DOHH2 (cell line): ENCODE results near the gene NAALAD2.

ENCODE experiments used
- H3F3A ChIP-seq: fragments of 200-600 bp; sonication (generic), shearing (Covaris generic); 2 replicates; pipeline ENCODE4 v1.6.0; 2016; ENCODE audit warnings: antibody characterized with exemption, mild to moderate bottlenecking; ENCODE audit not compliant: control insufficient read depth, insufficient read depth
- H3K27ac ChIP-seq: fragments of 200-600 bp; sonication (generic); 2 replicates; pipeline ENCODE4 v1.5.1; 2014; ENCODE audit warnings: low read depth, mild to moderate bottlenecking, low read length, moderate library complexity
- H3K27me3 ChIP-seq: fragments of 200-600 bp; sonication (generic); 2 replicates; pipeline ENCODE4 v1.6.1; 2014; ENCODE audit warnings: mild to moderate bottlenecking, low read length, mixed read lengths; ENCODE audit not compliant: control insufficient read depth
- H3K36me3 ChIP-seq: fragments of 200-600 bp; sonication (generic); 2 replicates; pipeline ENCODE4 v1.6.1; 2014; ENCODE audit warnings: mild to moderate bottlenecking, low read length, moderate library complexity, mixed read lengths; ENCODE audit not compliant: control insufficient read depth
- H3K4me1 ChIP-seq: fragments of 200-600 bp; sonication (generic); 2 replicates; pipeline ENCODE4 v1.6.1; 2014; ENCODE audit warnings: mild to moderate bottlenecking, low read length, mixed read lengths; ENCODE audit not compliant: control insufficient read depth
- H3K4me2 ChIP-seq: fragments of 200-600 bp; sonication (generic); 2 replicates; pipeline ENCODE4 v1.6.0; 2014; ENCODE audit warnings: mild to moderate bottlenecking, low read length, moderate library complexity
- H3K4me3 ChIP-seq: fragments of 200-600 bp; sonication (generic); 2 replicates; pipeline ENCODE4 v1.5.1; 2014; ENCODE audit warnings: mild to moderate bottlenecking, low read length, mixed read lengths
- H3K79me2 ChIP-seq: fragments of 200-600 bp; sonication (generic); 2 replicates; pipeline ENCODE4 v1.6.1; 2014; ENCODE audit warnings: mild to moderate bottlenecking, low read length, mixed read lengths; ENCODE audit not compliant: control insufficient read depth
- H3K9me2 ChIP-seq: fragments of 200-600 bp; sonication (generic); replicated peaks from 2 replicates; pipeline ENCODE4 v1.6.1; 2014; ENCODE audit warnings: mild to moderate bottlenecking, low read length, mixed read lengths; ENCODE audit not compliant: control insufficient read depth
- H3K9me3 ChIP-seq: fragments of 200-600 bp; sonication (generic); 2 replicates; pipeline ENCODE4 v1.6.1; 2014; ENCODE audit warnings: antibody characterized with exemption, low read length, mixed read lengths; ENCODE audit not compliant: control insufficient read depth, insufficient read depth
- H4K20me1 ChIP-seq: fragments of 200-600 bp; sonication (generic); 2 replicates; pipeline ENCODE4 v1.6.0; 2014; ENCODE audit warnings: low read depth, mild to moderate bottlenecking, antibody characterized with exemption, low read length, moderate library complexity; ENCODE audit not compliant: control insufficient read depth, insufficient read depth
- CTCF ChIP-seq: fragments of 200-600 bp; sonication (generic); IDR thresholded peaks from one replicate; pipeline ENCODE4 v1.5.1; 2014; ENCODE audit warnings: antibody characterized with exemption, mild to moderate bottlenecking, low read depth, low read length; ENCODE audit not compliant: poor library complexity, severe bottlenecking
- EZH2phosphoT487 ChIP-seq: fragments of 200-600 bp; sonication (generic); IDR thresholded peaks from 2 replicates; pipeline ENCODE4 v1.6.1; 2017; ENCODE audit warnings: borderline replicate concordance, mild to moderate bottlenecking, antibody characterized with exemption, low read length, moderate library complexity, mixed read lengths

The NAALAD2 gene

GRCh38 chr11:90189011-90189410, 54.5 kb downstream of the NAALAD2 start:
- Histone ChIP-seq H3K79me2 (no peaks in the 10 kb centered on the region), H4K20me1 (no peaks in the 10 kb centered on the region), H3K4me2 (no peak overlapping the region), H3K4me3 (no peak overlapping the region), H3F3A (no peaks in the 10 kb centered on the region), H3K27ac (no peak overlapping the region), H3K9me2 (no peaks in the 10 kb centered on the region), H3K4me1 (peaks cover 8% of the 10 kb centered on the region; the same call in 1 of the 2 replicates), H3K36me3 (no peaks in the 10 kb centered on the region), H3K9me3 (no peaks in the 10 kb centered on the region), H3K27me3 (no peaks in the 10 kb centered on the region)
- no peak for TF ChIP-seq CTCF
- no peak for TF ChIP-seq EZH2phosphoT487

GRCh38 chr11:90192869-90193582, 58.6 kb downstream of the NAALAD2 start:
- Histone ChIP-seq H3F3A (no peaks in the 10 kb centered on the region), H3K4me1 (peaks cover 4% of the 10 kb centered on the region; the same call in 1 of the 2 replicates), H3K9me3 (no peaks in the 10 kb centered on the region), H3K4me3 (no peak overlapping the region), H3K36me3 (peaks cover 8% of the 10 kb centered on the region), H3K9me2 (no peaks in the 10 kb centered on the region), H3K79me2 (no peaks in the 10 kb centered on the region), H4K20me1 (no peaks in the 10 kb centered on the region), H3K27ac (no peak overlapping the region), H3K27me3 (no peaks in the 10 kb centered on the region), H3K4me2 (no peak overlapping the region)
- TF ChIP-seq CTCF (no peak), EZH2phosphoT487 (no peak)

GRCh38 chr11:90197377-90197776, 62.9 kb downstream of the NAALAD2 start:
- peaks cover 36% of the 10 kb centered on the region for H3K36me3 ChIP-seq
- H3K9me3 ChIP-seq = no peaks in the 10 kb centered on the region
- H3K9me2 ChIP-seq = no peaks in the 10 kb centered on the region
- no peak for TF ChIP-seq EZH2phosphoT487
- no peaks in the 10 kb centered on the region for H3K4me1 ChIP-seq
- no peaks in the 10 kb centered on the region for H3K27me3 ChIP-seq
- no peak overlapping the region for H3K27ac ChIP-seq
- no peaks in the 10 kb centered on the region for H3F3A ChIP-seq
- H3K4me3 ChIP-seq = no peak overlapping the region
- no peaks in the 10 kb centered on the region for H3K79me2 ChIP-seq
- H4K20me1 ChIP-seq = no peaks in the 10 kb centered on the region
- no peak overlapping the region for H3K4me2 ChIP-seq

- Histone ChIP-seq H4K20me1 (no peaks in the 10 kb centered on the region), H3K4me3 (no peak overlapping the region), H3K27me3 (no peaks in the 10 kb centered on the region), H3F3A (peaks cover 20% of the 10 kb centered on the region), H3K36me3 (peaks cover 76% of the 10 kb centered on the region), H3K79me2 (0 out of 2 replicates have a peak, but pooled peaks cover 2% of the 10 kb centered on the region), H3K9me2 (no peaks in the 10 kb centered on the region), H3K27ac (no peak overlapping the region), H3K4me1 (peaks cover 22% of the 10 kb centered on the region), H3K4me2 (no peak overlapping the region), H3K9me3 (no peaks in the 10 kb centered on the region)
- TF ChIP-seq CTCF = no peak
Observed at GRCh38 chr11:90202342-90202741, 67.9 kb downstream of the NAALAD2 start.
